Measurements from ENCODE around the gene ALKBH8. TPM values are rescaled to one million over a fixed set of nuclear protein-coding genes. Genes with fewer than 3 reads are reported as not detected.

ALKBH8 gene
- total and polyA plus RNA-seq, 2 of the 13 experiments (the other 11 are each of a cell fraction or from before 2014, with no cell fraction given): 2.4 to 9.1 TPM

- TF ChIP-seq ARID4A (CRISPR knock-in tag; IDR thresholded peaks at IDR 0.05; ENCODE audit: borderline replicate concordance): no peak
- no peak for TF ChIP-seq JARID2 (CRISPR knock-in tag; IDR thresholded peaks at IDR 0.05; ENCODE audit: insufficient replicate concordance)
- TF ChIP-seq ZNF362 (CRISPR knock-in tag; IDR thresholded peaks at IDR 0.05; ENCODE audit: borderline replicate concordance): no peak
- TF ChIP-seq MIXL1 (CRISPR knock-in tag; IDR thresholded peaks at IDR 0.05): no peak
- no peak for TF ChIP-seq GTF2F1 (IDR thresholded peaks at IDR 0.05; ENCODE audit: low read length)
- TF ChIP-seq PATZ1 (CRISPR knock-in tag; IDR thresholded peaks at IDR 0.05): no peak
- TF ChIP-seq HOXA3 (CRISPR knock-in tag; IDR thresholded peaks at IDR 0.05): no peak
- TF ChIP-seq E2F5 (CRISPR knock-in tag; conservative IDR thresholded peaks at IDR 0.05): no peak
- no peak for TF ChIP-seq TERF1 (CRISPR knock-in tag; IDR thresholded peaks at IDR 0.05)
- TF ChIP-seq FOXA3 (CRISPR knock-in tag; IDR thresholded peaks at IDR 0.05): no peak
- TF ChIP-seq ZSCAN29 (CRISPR knock-in tag; conservative IDR thresholded peaks at IDR 0.05): no peak
- TF ChIP-seq RARG (CRISPR knock-in tag; IDR thresholded peaks at IDR 0.05; ENCODE audit: low read depth): no peak
Measured at GRCh38 chr11:107472966-107473365, 92.6 kb downstream of the ALKBH8 start (continued).
